HG02884 (cell line): Measurements from ENCODE around the gene PRMT9.
A peak's percentile ranks its signal among the peaks of the same experiment; 100 is the strongest.

Experiments
- ATAC-seq: cut with Tn5 transposase; IDR thresholded peaks from one replicate; pipeline ENCODE4 v1.9.1; 2021; ENCODE audit warnings: mild to moderate bottlenecking, moderate library complexity; ENCODE audit not compliant: unreplicated experiment

The PRMT9 gene

DNA sequence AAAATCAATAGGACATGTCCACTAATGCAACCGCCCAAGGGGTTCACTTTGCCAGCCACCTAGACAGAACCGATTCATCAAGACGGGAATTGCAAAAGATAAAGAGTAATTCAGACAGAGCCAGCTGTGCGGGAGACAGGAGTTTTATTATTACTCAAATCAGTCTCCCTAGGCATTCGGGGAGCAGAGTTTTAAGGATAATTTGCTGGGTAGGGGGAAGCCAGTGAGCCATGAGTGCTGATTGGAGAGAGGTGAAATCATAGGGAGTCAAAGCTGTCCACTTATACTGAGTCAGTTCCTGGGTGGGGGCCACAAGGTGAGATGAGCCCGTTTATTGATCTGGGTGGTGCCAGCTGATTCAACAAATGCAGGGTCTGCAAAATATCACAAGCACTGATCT, 58.2 kb downstream of the PRMT9 start:
- ATAC-seq = no peak

GRCh38 chr4:147620315-147620714, 63.6 kb downstream of the PRMT9 start:
- no peak for ATAC-seq

GRCh38 chr4:147617841-147618691, 65.9 kb downstream of the PRMT9 start:
- peak; percentile 5 for ATAC-seq

- ATAC-seq = peak; percentile 99
Observed at GRCh38 chr4:147617173-147617840, 66.7 kb downstream of the PRMT9 start, which contains the start of gene TMEM184C. TMEM184C (plus strand) TSS chr4:147617397; CDS start chr4:147617957, 560 bp downstream.

DNA sequence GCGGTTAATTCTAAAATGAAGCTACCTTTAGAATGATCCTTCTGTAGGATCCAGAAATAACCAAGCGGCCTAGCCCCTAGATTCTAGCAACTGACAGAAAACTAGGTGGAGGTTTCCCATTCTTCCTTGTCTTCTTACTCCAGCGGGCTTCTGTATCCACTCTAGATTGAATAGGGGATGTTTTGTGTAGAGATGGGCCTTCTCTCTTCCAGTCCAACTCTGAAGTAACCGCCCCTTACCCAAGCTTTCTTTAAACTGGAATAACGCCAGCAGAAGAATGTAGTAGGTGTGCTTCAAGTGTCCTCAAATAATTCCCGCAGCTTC, 67.2 kb downstream of the PRMT9 start:
- ATAC-seq = peak; percentile 17

DNA sequence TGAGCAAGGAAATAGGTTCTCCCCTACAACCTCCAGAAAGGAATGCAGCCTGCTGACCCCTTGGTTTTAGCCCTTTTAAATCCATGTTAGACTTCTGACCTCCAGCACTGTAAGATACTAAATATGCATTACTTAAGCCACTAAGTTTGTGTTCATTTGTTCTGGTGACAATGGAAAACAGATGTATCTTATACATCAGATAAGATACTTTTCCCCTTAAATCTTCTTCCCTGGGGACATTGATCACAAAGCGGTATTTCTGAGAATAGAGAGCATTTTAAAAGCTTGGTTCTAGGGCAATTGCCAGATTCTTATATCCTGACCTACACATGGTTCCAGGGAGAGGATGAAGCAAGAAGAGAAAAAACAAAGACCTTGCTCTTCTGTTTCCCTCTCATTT, 73.3 kb downstream of the PRMT9 start:
- ATAC-seq = no peak

GRCh38 chr4:147607471-147607870, 76.5 kb downstream of the PRMT9 start:
- no peak for ATAC-seq

DNA sequence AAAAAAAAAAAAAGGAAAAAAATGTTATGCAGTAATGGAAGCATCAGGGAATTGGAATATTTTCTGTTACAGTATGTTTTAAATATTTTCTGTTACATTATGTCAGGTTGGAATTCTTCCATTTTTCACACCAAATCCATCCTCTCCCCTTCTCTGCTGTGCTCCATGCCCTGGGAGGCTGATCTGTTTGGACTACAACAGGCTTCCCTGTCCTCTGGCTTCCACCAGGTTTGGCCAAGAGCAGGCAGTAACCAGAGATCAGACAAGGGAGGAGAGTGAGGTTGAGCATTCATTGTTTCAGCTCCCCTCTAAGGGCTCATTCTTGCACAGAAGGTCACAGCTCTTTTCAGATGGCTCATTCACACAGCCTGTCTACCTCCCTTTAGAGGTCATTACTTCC, 78.5 kb downstream of the PRMT9 start:
- no peak for ATAC-seq

DNA sequence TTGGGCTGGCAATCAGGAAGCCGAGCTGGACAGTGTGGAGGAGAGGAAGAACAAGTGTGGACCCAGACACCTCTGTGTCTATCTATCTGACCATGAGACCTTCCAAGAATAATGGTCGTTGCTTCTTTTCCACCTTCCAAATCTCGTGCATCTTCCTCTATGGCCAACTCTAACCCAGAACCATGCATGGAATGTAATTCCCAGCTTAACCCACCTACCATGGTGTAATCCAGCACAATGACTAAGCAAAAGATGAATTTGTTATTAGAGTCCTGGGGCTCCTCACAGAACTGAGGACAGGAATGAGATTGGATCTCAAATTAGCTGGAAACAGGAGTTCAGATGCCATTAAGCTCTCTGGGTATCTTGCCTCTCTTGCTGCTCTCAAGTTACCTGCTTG, 84.2 kb downstream of the PRMT9 start:
- no peak for ATAC-seq

DNA sequence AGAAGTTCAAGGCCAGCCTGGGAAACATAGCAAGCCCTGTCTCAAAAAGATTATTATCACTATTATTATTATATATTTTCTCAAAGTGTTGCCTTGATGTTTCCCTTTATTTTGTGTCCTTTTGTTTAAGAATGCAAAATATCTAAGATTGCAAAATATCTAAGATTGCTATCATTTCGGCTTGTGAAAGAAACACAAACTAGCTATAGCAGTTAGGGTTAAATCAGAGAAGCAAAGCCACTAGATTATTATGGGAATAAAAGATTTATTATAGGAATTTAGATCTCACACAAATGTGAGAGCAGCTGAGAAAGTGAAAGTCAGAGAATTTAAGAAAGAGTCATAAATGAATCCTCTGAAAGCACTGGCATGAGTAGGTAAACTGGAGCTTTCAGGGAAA, 84.8 kb downstream of the PRMT9 start:
- no peak for ATAC-seq

DNA sequence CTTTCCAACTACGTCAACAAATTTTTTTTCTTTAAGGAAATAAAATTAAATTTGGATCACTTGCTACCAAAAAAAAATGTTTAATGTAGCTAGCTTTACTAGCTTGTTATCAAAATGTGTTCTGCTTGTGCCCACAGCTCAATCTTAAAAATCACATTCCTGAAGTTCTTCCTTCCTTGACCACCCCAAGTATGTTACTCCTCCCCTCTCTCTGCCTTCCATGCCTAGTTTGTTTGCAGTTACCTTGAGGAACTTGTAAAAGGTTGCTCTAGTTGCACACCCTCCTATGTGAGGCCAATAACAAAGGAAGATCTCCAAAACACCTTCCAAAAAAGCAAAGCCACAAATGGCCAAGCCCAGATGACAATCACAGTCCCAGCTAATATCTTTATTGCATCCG, 86.4 kb downstream of the PRMT9 start:
- no peak for ATAC-seq

DNA sequence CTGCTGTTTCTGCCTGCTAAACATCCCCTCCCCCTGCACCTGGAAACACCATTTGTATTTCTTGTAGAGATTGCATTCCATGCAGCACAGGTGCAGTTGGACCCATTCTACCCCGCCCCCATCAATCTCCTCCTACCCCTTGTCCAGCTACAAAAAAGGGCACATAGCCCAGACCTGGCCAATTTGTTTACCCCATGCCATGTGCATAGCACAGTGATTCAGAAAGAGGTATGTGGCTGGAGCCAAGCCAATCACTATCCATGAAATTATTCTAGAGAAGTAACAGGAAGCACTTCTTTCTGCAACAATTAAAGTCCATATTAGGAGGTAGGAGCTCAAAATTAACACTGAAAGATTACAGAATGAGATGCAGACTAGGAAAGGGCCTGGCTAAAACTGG, 87.0 kb downstream of the PRMT9 start:
- ATAC-seq = no peak

- no peak for ATAC-seq
Observed at GRCh38 chr4:147596377-147596776, 87.6 kb downstream of the PRMT9 start.

- ATAC-seq = no peak
Observed at GRCh38 chr4:147594578-147594977, 89.4 kb downstream of the PRMT9 start.

DNA sequence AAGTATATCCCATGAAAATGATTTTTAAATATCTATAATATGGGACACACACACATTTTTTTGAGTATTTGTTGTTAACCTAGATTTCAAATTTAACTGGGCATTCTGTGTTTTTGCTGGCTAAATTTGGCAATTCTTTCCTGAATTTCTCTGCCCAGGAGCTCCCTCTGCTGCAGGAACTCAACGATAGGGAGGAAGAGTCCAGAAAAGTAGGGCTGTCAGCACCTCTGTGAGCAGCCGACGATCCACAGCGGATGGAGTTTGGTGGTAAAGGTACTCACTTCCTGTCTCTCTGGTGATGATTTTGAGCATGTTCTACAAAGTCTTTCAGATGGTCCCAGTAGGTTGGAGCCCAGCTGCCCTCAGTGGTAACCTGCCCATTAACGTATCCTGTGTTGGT, 89.9 kb downstream of the PRMT9 start:
- no peak for ATAC-seq

GRCh38 chr4:147591106-147591505, 92.9 kb downstream of the PRMT9 start:
- ATAC-seq = no peak

- ATAC-seq = no peak
Observed at GRCh38 chr4:147590249-147590920, 93.6 kb downstream of the PRMT9 start.

DNA sequence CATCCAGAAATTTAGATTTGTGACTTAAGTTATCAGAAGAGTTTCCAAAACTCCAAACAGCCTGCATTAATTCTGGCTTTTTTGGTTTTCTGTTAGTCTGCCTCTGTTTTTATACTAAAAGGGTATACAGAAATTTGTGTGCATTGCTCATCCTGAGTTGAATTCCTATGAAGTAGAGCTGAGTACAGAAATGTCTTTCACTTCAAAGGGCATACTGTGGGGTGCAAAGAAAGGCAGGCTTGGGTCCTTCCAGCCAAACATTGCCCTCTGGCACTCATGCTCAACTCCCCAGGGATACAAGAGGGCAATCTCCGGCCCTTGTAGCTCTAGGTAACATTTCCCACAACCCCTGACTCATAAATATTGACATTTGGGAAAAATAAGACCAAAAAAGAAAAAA, 94.4 kb downstream of the PRMT9 start:
- ATAC-seq = no peak
